Activated CD8-positive, alpha-beta T cell treated with anti-CD3 and anti-CD28 coated beads, Interleukin-2, amount 10 ng/mL, durations not matched to agents 7 days and 5 days (primary cell): Measurements from ENCODE around the gene CTIF. TPM values are rescaled to one million over a fixed set of nuclear protein-coding genes. Genes with fewer than 3 reads are reported as not detected.

ENCODE experiments used
- ATAC-seq: fragments of 150-1000 bp; cut with Tn5 transposase; one replicate; pipeline ENCODE4 v1.10.0; 2021; ENCODE audit warnings: moderate library complexity
- CTCF ChIA-PET: fragments of 350-600 bp; sonication (Branson Sonifier 250); formaldehyde crosslinking; loops from one replicate; lab custom pipeline; 2021; ENCODE audit warnings: antibody characterized with exemption; lab: Charles Lee
- POLR2A ChIA-PET: fragments of 350-600 bp; sonication (Branson Sonifier 250); formaldehyde crosslinking; loops from one replicate; lab custom pipeline; 2021; ENCODE audit warnings: antibody characterized with exemption; lab: Charles Lee
- DNase-seq: peaks from one replicate; pipeline ENCODE4 v3.0.0-alpha.2; 2020
- H3K27ac Mint-ChIP-seq: one replicate; pipeline ENCODE4 v1.8.0; 2021; ENCODE audit warnings: mild to moderate bottlenecking, mixed read lengths
- H3K27me3 Mint-ChIP-seq: one replicate; pipeline ENCODE4 v1.8.0; 2021; ENCODE audit warnings: low read depth, mixed read lengths
- H3K36me3 Mint-ChIP-seq: one replicate; pipeline ENCODE4 v1.8.0; 2021; ENCODE audit warnings: low read depth, mixed read lengths
- H3K4me1 Mint-ChIP-seq: one replicate; pipeline ENCODE4 v1.8.0; 2021; ENCODE audit warnings: low read depth, mixed read lengths
- H3K4me3 Mint-ChIP-seq: one replicate; pipeline ENCODE4 v1.8.0; 2021; ENCODE audit warnings: mild to moderate bottlenecking, mixed read lengths
- H3K9me3 Mint-ChIP-seq: one replicate; pipeline ENCODE4 v1.8.0; 2022; ENCODE audit warnings: mixed read lengths; ENCODE audit not compliant: insufficient read depth
- total RNA-seq, 2 experiments: library from RNA; stranded (reverse); gene quantifications; one replicate each; pipeline ENCODE4 v1.2.3, GENCODE V29; 2021

Gene CTIF
- total RNA-seq, 2 experiments from 2014 or later: 1.3 to 2.1 TPM

DNA sequence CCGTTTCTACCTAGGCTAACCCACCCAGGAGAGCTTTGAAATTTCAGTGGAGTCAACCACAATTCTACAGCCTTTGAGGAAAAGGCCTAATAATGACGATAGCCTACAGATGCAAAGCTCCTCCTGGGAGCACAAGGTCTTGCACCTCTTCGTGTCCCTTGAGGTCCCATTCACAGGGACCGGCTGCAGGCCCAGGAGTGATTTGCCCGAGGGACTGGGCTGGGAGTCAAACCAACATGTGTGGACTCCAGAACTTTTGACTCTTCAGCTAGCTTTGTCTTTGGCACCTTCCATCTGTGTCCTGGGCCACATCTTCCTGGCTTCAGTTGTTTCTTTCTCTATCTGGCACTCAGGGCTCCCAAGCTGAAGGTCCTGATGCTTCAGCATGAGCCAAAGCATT, 335.4 kb downstream of the CTIF start:
- no peaks in the 10 kb centered on the region for H3K9me3 Mint-ChIP-seq
- POLR2A ChIA-PET: no interaction called here
- no peak overlapping the region for H3K4me3 Mint-ChIP-seq

GRCh38 chr18:48874701-48875162, 335.9 kb downstream of the CTIF start:
- H3K27ac Mint-ChIP-seq: no peak overlapping the region

More for the DNA sequence above, 335.4 kb downstream of the CTIF start:
- DNase-seq (no peak), ATAC-seq (no peak)
- no peak overlapping the region for H3K27ac Mint-ChIP-seq
- H3K4me1 Mint-ChIP-seq: peaks cover 15% of the 10 kb centered on the region
- H3K27me3 Mint-ChIP-seq: peaks cover 3% of the 10 kb centered on the region
- CTCF ChIA-PET: interaction anchor here (0.9 kb wide), 1 partner anchor 98 kb away, joined by 3 read pairs; no protein-coding TSS in a partner anchor
- no peaks in the 10 kb centered on the region for H3K36me3 Mint-ChIP-seq

DNA sequence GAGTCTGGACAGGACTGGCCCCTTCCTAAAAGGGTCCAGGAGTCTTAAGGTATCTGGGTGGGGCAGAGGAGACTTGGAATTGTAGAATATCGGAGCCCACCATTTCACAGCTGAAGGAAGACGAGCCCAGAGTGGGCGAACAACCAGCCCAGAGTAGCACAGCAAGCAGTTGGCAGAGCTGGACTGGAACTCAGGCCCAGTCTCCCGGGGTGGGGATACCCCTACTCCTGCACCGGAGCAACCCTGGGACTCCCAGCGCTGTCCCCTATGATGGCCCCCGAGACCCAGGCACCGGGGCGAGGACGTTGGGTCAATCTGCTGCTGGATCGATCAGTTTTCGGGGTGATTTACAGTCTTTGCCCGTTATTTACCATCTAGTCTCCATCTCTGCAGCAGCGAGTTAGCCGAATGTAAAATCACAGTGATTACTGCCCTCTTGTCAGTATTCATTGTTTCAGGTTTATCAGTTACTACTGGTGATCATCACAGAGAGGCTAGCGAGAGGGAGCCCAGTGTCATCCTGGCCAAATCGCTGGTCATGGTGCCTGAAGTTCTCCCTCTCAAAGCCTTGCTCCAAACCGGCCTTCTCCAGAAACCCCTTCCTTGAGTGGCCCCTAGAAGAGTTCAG, 336.6 kb downstream of the CTIF start:
- ChIA-PET CTCF (no interaction called here), POLR2A (interaction anchor here (0.6 kb wide), 1 partner anchor 9 kb away, joined by 3 read pairs; no protein-coding TSS in a partner anchor)
- H3K27me3 Mint-ChIP-seq: peaks cover 3% of the 10 kb centered on the region
- peaks cover 14% of the 10 kb centered on the region for H3K4me1 Mint-ChIP-seq
- no peaks in the 10 kb centered on the region for H3K9me3 Mint-ChIP-seq
- DNase-seq: no peak
- no peak for ATAC-seq
- H3K27ac Mint-ChIP-seq: no peak overlapping the region
- no peak overlapping the region for H3K4me3 Mint-ChIP-seq
- no peaks in the 10 kb centered on the region for H3K36me3 Mint-ChIP-seq

More at GRCh38 chr18:48874701-48875162, 335.9 kb downstream of the CTIF start:
- no peaks in the 10 kb centered on the region for H3K36me3 Mint-ChIP-seq
- DNase-seq (no peak), ATAC-seq (no peak)
- no peaks in the 10 kb centered on the region for H3K9me3 Mint-ChIP-seq
- CTCF ChIA-PET: interaction anchor here (0.9 kb wide), 1 partner anchor 98 kb away, joined by 3 read pairs; no protein-coding TSS in a partner anchor
- POLR2A ChIA-PET: no interaction called here
- peaks cover 3% of the 10 kb centered on the region for H3K27me3 Mint-ChIP-seq
- H3K4me3 Mint-ChIP-seq: no peak overlapping the region
- peaks cover 10% of the 10 kb centered on the region for H3K4me1 Mint-ChIP-seq

- no peak overlapping the region for H3K27ac Mint-ChIP-seq
- POLR2A ChIA-PET: interaction anchor here (0.6 kb wide), 1 partner anchor 8 kb away, joined by 3 read pairs; no protein-coding TSS in a partner anchor
- CTCF ChIA-PET: no interaction called here
- peaks cover 3% of the 10 kb centered on the region for H3K27me3 Mint-ChIP-seq
- peaks cover 20% of the 10 kb centered on the region for H3K4me1 Mint-ChIP-seq
- H3K36me3 Mint-ChIP-seq: no peaks in the 10 kb centered on the region
- no peak overlapping the region for H3K4me3 Mint-ChIP-seq
- ATAC-seq: no peak
- no peak for DNase-seq
- no peaks in the 10 kb centered on the region for H3K9me3 Mint-ChIP-seq
Observed at GRCh38 chr18:48875942-48876511, 337.2 kb downstream of the CTIF start.

DNA sequence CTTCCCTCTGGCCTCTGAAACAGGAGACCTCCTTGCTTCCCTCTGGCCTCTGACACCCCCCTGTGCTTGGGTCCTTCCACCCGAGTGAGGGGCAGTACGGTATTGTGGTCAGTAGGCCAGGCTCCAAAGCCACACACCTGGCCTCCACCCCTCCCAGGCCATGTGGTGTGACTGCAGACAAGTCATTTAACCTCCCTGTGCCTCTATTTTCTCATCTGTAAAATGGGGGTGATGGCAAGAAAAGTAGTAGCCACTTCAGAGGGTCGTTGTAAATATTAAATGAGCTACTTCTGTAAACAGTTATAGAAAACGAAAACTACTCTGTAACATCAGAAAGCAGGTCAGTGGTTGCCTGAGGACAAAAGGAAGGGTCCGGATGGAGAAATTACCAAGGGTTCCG, 337.8 kb downstream of the CTIF start:
- ATAC-seq (no peak), DNase-seq (no peak)
- POLR2A ChIA-PET: interaction anchor here (1.0 to 1.2 kb wide), 2 partner anchors 8 to 42 kb away, joined by 4 read pairs; no protein-coding TSS in a partner anchor
- Mint-ChIP-seq H3K27ac (no peak overlapping the region), H3K4me1 (peaks cover 20% of the 10 kb centered on the region), H3K36me3 (no peaks in the 10 kb centered on the region), H3K27me3 (peaks cover 3% of the 10 kb centered on the region), H3K9me3 (no peaks in the 10 kb centered on the region), H3K4me3 (no peak overlapping the region)
- CTCF ChIA-PET: no interaction called here

GRCh38 chr18:48877941-48878340, 339.1 kb downstream of the CTIF start:
- H3K4me1 Mint-ChIP-seq: peaks cover 18% of the 10 kb centered on the region
- ChIA-PET POLR2A (interaction anchor here (1.0 to 1.2 kb wide), 2 partner anchors 9 to 43 kb away, joined by 4 read pairs; no protein-coding TSS in a partner anchor), CTCF (no interaction called here)

GRCh38 chr18:48878471-48878870, 339.6 kb downstream of the CTIF start:
- Mint-ChIP-seq H3K27me3 (peaks cover 3% of the 10 kb centered on the region), H3K4me3 (no peak overlapping the region), H3K9me3 (no peaks in the 10 kb centered on the region), H3K27ac (no peak overlapping the region), H3K4me1 (peaks cover 13% of the 10 kb centered on the region), H3K36me3 (no peaks in the 10 kb centered on the region)
- ChIA-PET POLR2A (no interaction called here), CTCF (no interaction called here)
- DNase-seq (no peak), ATAC-seq (no peak)

More at GRCh38 chr18:48877941-48878340, 339.1 kb downstream of the CTIF start:
- H3K4me3 Mint-ChIP-seq: no peak overlapping the region
- peaks cover 3% of the 10 kb centered on the region for H3K27me3 Mint-ChIP-seq
- ATAC-seq (no peak), DNase-seq (no peak)
- no peaks in the 10 kb centered on the region for H3K36me3 Mint-ChIP-seq
- H3K9me3 Mint-ChIP-seq: no peaks in the 10 kb centered on the region
- no peak overlapping the region for H3K27ac Mint-ChIP-seq

DNA sequence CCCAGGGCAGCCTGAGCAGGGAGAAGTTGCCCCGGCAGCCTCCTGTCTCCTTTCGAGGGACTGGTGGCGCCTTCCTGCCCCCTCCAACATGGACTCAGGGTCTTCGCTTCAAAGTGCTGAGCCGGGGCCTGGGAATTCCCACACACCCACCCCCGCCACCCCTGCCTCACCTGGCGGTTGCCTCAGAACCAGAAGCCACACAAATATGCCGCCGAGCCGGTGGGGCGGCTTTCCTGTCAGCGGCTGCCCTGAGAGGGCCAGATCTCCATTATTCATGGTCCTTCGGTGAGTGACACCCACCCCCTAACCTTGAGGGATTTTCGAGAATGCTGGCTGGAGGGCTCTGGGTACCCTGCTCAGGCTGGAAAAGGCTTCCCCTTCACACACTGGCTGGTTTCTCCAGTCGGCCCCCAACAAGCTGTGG, 340.2 kb downstream of the CTIF start:
- Mint-ChIP-seq H3K4me1 (peaks cover 13% of the 10 kb centered on the region), H3K4me3 (no peak overlapping the region), H3K27ac (no peak overlapping the region), H3K36me3 (no peaks in the 10 kb centered on the region), H3K9me3 (no peaks in the 10 kb centered on the region), H3K27me3 (peaks cover 3% of the 10 kb centered on the region)
- CTCF ChIA-PET: interaction anchor here (1.1 kb wide), 1 partner anchor 14 kb away, joined by 3 read pairs; no protein-coding TSS in a partner anchor
- POLR2A ChIA-PET: no interaction called here
- ATAC-seq (no peak), DNase-seq (no peak)

DNA sequence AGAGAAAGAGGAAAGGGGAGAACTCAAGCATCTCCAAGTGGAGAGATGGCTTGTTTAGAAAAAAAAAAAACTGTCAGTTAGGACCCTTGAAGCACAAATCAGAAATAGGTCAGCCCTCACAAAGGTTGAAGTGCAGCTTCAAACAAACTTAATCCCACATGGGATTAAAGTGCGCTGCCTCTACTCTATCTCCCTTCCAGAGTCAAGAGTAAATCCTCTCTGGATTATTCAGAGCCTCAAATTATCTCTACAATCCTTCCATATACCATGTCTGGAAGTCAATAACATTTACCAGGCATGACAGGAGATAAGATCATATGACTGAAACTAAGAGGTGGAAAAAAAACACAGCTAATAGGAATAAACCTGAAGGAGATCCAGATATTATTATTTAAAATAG, 342.1 kb downstream of the CTIF start:
- H3K27ac Mint-ChIP-seq: no peak overlapping the region
- CTCF ChIA-PET: no interaction called here
- H3K36me3 Mint-ChIP-seq: no peaks in the 10 kb centered on the region
- H3K27me3 Mint-ChIP-seq: peaks cover 5% of the 10 kb centered on the region
- POLR2A ChIA-PET: no interaction called here
- no peak for ATAC-seq
- H3K4me3 Mint-ChIP-seq: no peak overlapping the region
- DNase-seq: no peak
- H3K9me3 Mint-ChIP-seq: no peaks in the 10 kb centered on the region
- peaks cover 13% of the 10 kb centered on the region for H3K4me1 Mint-ChIP-seq

DNA sequence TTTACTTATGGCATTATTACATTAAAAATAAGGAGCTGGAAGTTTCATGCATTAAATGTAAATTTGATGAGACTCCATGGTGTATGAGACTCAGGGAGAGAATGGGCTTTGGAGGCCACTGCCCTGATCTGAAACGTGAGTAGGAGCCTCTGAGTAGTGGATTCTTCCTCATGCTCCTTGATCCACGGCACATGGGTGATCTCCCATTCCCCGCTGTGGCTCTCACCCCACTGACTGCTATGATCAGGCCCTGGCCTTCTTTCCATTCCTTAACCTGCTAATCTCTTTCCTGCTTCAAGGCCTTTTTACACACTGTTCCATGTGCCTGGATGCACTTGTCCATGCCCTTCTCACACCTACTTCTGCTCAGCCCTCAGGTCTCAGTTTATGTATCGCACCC, 343.5 kb downstream of the CTIF start:
- no peaks in the 10 kb centered on the region for H3K9me3 Mint-ChIP-seq
- peaks cover 13% of the 10 kb centered on the region for H3K4me1 Mint-ChIP-seq
- H3K4me3 Mint-ChIP-seq: no peak overlapping the region
- H3K27me3 Mint-ChIP-seq: peaks cover 5% of the 10 kb centered on the region
- H3K36me3 Mint-ChIP-seq: no peaks in the 10 kb centered on the region
- ATAC-seq: no peak
- H3K27ac Mint-ChIP-seq: no peak overlapping the region
- CTCF ChIA-PET: no interaction called here
- POLR2A ChIA-PET: no interaction called here
- no peak for DNase-seq

GRCh38 chr18:48884306-48884705, 345.5 kb downstream of the CTIF start:
- no peak for ATAC-seq
- H3K4me1 Mint-ChIP-seq: peaks cover 13% of the 10 kb centered on the region
- CTCF ChIA-PET: no interaction called here
- H3K27me3 Mint-ChIP-seq: peaks cover 2% of the 10 kb centered on the region
- no peaks in the 10 kb centered on the region for H3K9me3 Mint-ChIP-seq
- DNase-seq: no peak
- H3K36me3 Mint-ChIP-seq: no peaks in the 10 kb centered on the region
- no peak overlapping the region for H3K27ac Mint-ChIP-seq
- POLR2A ChIA-PET: interaction anchor here (0.7 kb wide), 1 partner anchor 9 kb away, joined by 3 read pairs; no protein-coding TSS in a partner anchor
- no peak overlapping the region for H3K4me3 Mint-ChIP-seq

DNA sequence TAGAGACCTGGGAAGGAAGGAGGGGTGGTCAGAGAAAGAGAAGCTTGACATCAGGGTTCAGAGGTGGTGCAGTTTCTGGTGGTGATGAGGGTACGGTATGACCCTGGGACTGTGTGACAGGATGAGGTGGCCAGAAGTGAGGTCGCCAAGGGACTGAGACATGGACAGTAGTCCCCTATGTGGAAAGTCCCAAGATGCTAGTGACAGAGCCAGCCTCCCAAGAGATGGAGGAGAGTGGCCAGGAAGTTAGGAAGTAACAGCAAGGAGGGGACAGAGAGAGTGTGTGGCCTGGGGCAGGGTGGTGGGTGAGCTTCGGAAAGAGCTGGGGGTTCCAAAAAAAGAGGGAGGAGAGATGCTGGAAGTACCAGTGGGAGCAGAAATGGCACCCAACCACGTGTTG, 345.9 kb downstream of the CTIF start:
- H3K27ac Mint-ChIP-seq: no peak overlapping the region
- CTCF ChIA-PET: no interaction called here
- no peaks in the 10 kb centered on the region for H3K9me3 Mint-ChIP-seq
- no peak overlapping the region for H3K4me3 Mint-ChIP-seq
- ATAC-seq (no peak), DNase-seq (no peak)
- H3K27me3 Mint-ChIP-seq: peaks cover 2% of the 10 kb centered on the region
- no peaks in the 10 kb centered on the region for H3K36me3 Mint-ChIP-seq
- POLR2A ChIA-PET: interaction anchor here (0.7 kb wide), 1 partner anchor 9 kb away, joined by 3 read pairs; no protein-coding TSS in a partner anchor
- peaks cover 13% of the 10 kb centered on the region for H3K4me1 Mint-ChIP-seq
